Hepatocyte (in vitro differentiated cells): ENCODE data around the gene TUBB6. TPM values are rescaled to one million over a fixed set of nuclear protein-coding genes. Genes with fewer than 3 reads are reported as not detected.

ENCODE experiments used
- DNase-seq: peaks from one replicate; pipeline ENCODE4 v3.0.0-alpha.2; 2016; ENCODE audit warnings: low spot score
- H2AFZ ChIP-seq: fragments of 200-600 bp; sonication (generic); 2 replicates; pipeline ENCODE4 v1.6.0; 2016; ENCODE audit warnings: antibody characterized with exemption, mild to moderate bottlenecking
- H3K27ac ChIP-seq: fragments of 200-600 bp; sonication (generic); 2 replicates; pipeline ENCODE4 v1.5.1; 2016; ENCODE audit warnings: mild to moderate bottlenecking
- H3K27me3 ChIP-seq: fragments of 200-600 bp; sonication (generic); 2 replicates; pipeline ENCODE4 v1.6.1; 2016
- H3K36me3 ChIP-seq: fragments of 200-600 bp; sonication (generic); replicated peaks from 2 replicates; pipeline ENCODE4 v1.5.1; 2016; ENCODE audit warnings: low read depth; ENCODE audit not compliant: insufficient read depth
- H3K4me1 ChIP-seq: fragments of 200-600 bp; sonication (generic); 2 replicates; pipeline ENCODE4 v1.5.1; 2016; ENCODE audit warnings: mild to moderate bottlenecking, moderate library complexity; ENCODE audit not compliant: insufficient read depth
- H3K4me2 ChIP-seq: fragments of 200-600 bp; sonication (generic); 2 replicates; pipeline ENCODE4 v1.6.0; 2016
- H3K4me3 ChIP-seq: fragments of 200-600 bp; sonication (generic); 2 replicates; pipeline ENCODE4 v1.5.1; 2016; ENCODE audit warnings: mild to moderate bottlenecking
- H3K79me2 ChIP-seq: fragments of 200-600 bp; sonication (generic); 2 replicates; pipeline ENCODE4 v1.6.0; 2017; ENCODE audit warnings: mild to moderate bottlenecking
- H3K9me2 ChIP-seq: fragments of 200-600 bp; sonication (generic); replicated peaks from 2 replicates; pipeline ENCODE4 v1.6.0; 2017; ENCODE audit warnings: mild to moderate bottlenecking; ENCODE audit not compliant: insufficient read depth
- H3K9me3 ChIP-seq: fragments of 200-600 bp; sonication (generic); 2 replicates; pipeline ENCODE4 v1.5.1; 2016; ENCODE audit warnings: low read depth, mild to moderate bottlenecking
- H4K20me1 ChIP-seq: fragments of 200-600 bp; sonication (generic); 2 replicates; pipeline ENCODE4 v1.6.0; 2016; ENCODE audit warnings: mild to moderate bottlenecking; ENCODE audit not compliant: insufficient read depth, poor library complexity, severe bottlenecking
- EZH2 ChIP-seq: fragments of 200-600 bp; sonication (generic); IDR thresholded peaks from 2 replicates; pipeline ENCODE4 v1.6.1; 2016; ENCODE audit warnings: antibody characterized with exemption, mild to moderate bottlenecking, borderline replicate concordance
- EZH2phosphoT487 ChIP-seq: fragments of 200-600 bp; sonication (generic); IDR thresholded peaks from one replicate; pipeline ENCODE4 v1.6.1; 2018; ENCODE audit warnings: antibody characterized with exemption, mild to moderate bottlenecking, low read depth, moderate library complexity; ENCODE audit not compliant: unreplicated experiment, severe bottlenecking
- WGBS: methylation state at CpG from one replicate; pipeline ENCODE4 v1.1.6; 2016; ENCODE audit warnings: low lambda C conversion rate; ENCODE audit errors: missing lambda C conversion rate; 5-methylcytosine and 5-hydroxymethylcytosine counted together
- polyA plus RNA-seq: library from polyadenylated mRNA; unstranded; fragments of >200 nt; fragmentation: Nextera tagmentation; extraction: Ambion mirVana; gene quantifications from 2 replicates; pipeline ENCODE4 v1.2.1, GENCODE V29; 2016
- total RNA-seq: library from RNA; depleted of rRNA; stranded (reverse); fragments of >200 nt; gene quantifications from 2 replicates; pipeline ENCODE4 v1.2.3, GENCODE V29; 2014
- TF ChIP-seq, protein P1 (sequence below): fragments of 200-600 bp; sonication (generic); IDR thresholded peaks from 2 replicates; pipeline ENCODE4 v1.5.1; 2016; ENCODE audit warnings: antibody characterized with exemption, mild to moderate bottlenecking; ENCODE audit not compliant: poor library complexity

Gene TUBB6
- total and polyA plus RNA-seq, 2 experiments from 2014 or later, result 68.6 to 96.3 TPM

DNA sequence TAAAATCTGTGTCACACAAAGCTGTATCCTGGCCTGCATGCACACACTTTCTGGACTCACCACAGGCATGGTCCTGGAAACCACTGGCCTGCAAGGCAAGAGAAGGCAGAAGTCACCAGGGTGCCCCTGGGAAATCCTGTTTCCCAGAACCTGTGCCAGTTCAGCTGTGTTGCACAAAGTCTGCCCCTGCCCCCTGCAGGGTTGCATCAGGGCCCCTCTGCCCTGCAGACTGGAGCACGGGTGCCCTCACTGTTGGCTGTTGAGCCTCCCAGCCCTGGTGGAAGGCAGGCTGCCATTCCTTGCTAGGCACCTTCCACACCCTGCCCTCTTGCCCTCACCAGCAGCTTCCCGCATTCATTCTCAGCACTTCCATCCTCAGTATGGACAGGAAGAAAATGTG, 18.0 kb upstream of the TUBB6 start:
- no peaks in the 10 kb centered on the region for H3K36me3 ChIP-seq
- no peak overlapping the region for H2AFZ ChIP-seq
- no peaks in the 10 kb centered on the region for H3K79me2 ChIP-seq
- DNase-seq, result no peak
- H3K4me3 ChIP-seq, result no peak overlapping the region
- no peak overlapping the region for H3K4me2 ChIP-seq
- peaks cover 11% of the 10 kb centered on the region for H3K27me3 ChIP-seq
- no peaks in the 10 kb centered on the region for H3K9me3 ChIP-seq
- H3K27ac ChIP-seq, result no peak overlapping the region
- H4K20me1 ChIP-seq, result no peaks in the 10 kb centered on the region
- no peaks in the 10 kb centered on the region for H3K9me2 ChIP-seq
- TF ChIP-seq EZH2phosphoT487 (no peak), EZH2 (no peak)
- TF ChIP-seq, protein P1, sequence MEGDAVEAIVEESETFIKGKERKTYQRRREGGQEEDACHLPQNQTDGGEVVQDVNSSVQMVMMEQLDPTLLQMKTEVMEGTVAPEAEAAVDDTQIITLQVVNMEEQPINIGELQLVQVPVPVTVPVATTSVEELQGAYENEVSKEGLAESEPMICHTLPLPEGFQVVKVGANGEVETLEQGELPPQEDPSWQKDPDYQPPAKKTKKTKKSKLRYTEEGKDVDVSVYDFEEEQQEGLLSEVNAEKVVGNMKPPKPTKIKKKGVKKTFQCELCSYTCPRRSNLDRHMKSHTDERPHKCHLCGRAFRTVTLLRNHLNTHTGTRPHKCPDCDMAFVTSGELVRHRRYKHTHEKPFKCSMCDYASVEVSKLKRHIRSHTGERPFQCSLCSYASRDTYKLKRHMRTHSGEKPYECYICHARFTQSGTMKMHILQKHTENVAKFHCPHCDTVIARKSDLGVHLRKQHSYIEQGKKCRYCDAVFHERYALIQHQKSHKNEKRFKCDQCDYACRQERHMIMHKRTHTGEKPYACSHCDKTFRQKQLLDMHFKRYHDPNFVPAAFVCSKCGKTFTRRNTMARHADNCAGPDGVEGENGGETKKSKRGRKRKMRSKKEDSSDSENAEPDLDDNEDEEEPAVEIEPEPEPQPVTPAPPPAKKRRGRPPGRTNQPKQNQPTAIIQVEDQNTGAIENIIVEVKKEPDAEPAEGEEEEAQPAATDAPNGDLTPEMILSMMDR, result no peak
- peaks cover 14% of the 10 kb centered on the region for H3K4me1 ChIP-seq
- WGBS, result 100% methylated on average over 2 of the region's 2 CpGs

DNA sequence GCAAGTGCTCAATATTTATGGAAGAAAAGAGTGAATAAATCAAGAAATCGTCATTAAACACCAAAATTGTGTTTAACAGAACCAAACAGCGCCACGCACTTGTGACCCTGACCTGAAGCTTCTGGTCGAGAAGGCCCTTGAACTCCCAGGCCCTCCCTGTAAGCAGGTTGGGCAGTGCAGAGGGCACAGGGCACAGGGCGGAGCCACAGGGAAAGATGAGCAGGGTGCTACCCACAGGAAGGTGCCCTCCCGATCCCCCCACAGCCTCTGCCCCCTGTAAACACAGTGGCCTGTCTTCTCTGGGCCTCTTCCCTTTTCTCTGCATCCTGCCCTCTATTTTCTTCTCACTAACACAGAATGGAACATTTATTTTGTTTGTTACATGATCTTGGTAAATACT, 16.9 kb upstream of the TUBB6 start:
- Histone ChIP-seq H3K27ac (no peak overlapping the region), H4K20me1 (no peaks in the 10 kb centered on the region), H3K79me2 (no peaks in the 10 kb centered on the region), H3K27me3 (peaks cover 11% of the 10 kb centered on the region), H3K4me2 (no peak overlapping the region), H2AFZ (no peak overlapping the region), H3K36me3 (no peaks in the 10 kb centered on the region), H3K9me3 (no peaks in the 10 kb centered on the region), H3K9me2 (no peaks in the 10 kb centered on the region), H3K4me3 (no peak overlapping the region), H3K4me1 (peaks cover 14% of the 10 kb centered on the region)
- TF ChIP-seq EZH2 (no peak), EZH2phosphoT487 (no peak)
- TF ChIP-seq, protein P1, result no peak
- 91% methylated on average over 6 of the region's 6 CpGs for WGBS
- no peak for DNase-seq

DNA sequence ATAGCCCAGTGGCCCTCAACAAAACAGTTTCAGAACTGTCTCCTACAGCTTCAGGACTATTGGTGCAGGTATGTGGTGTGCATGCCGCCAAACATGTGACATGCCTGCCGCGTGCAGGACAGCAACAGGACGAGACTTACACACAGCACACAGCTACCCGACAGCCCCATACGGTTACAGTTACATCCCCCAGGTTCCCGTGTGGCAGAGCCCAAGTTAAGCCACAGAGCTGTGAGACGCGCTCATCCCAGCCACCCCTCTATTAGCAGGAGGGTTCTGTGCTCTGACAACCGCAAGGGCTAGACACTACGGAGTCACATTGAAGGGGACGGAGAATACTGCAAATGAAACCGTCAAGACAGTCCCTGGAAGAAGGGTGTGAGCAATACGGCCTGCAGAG, 16.4 kb upstream of the TUBB6 start:
- no peak for DNase-seq
- WGBS, result 83% methylated on average over 14 of the region's 14 CpGs
- Histone ChIP-seq H3K79me2 (no peaks in the 10 kb centered on the region), H4K20me1 (no peaks in the 10 kb centered on the region), H3K27me3 (peaks cover 11% of the 10 kb centered on the region), H2AFZ (no peak overlapping the region), H3K27ac (no peak overlapping the region), H3K9me3 (no peaks in the 10 kb centered on the region), H3K36me3 (no peaks in the 10 kb centered on the region), H3K4me2 (no peak overlapping the region), H3K4me3 (no peak overlapping the region), H3K4me1 (peaks cover 14% of the 10 kb centered on the region), H3K9me2 (no peaks in the 10 kb centered on the region)
- TF ChIP-seq, protein P1, result no peak
- TF ChIP-seq EZH2 (no peak), EZH2phosphoT487 (no peak)

DNA sequence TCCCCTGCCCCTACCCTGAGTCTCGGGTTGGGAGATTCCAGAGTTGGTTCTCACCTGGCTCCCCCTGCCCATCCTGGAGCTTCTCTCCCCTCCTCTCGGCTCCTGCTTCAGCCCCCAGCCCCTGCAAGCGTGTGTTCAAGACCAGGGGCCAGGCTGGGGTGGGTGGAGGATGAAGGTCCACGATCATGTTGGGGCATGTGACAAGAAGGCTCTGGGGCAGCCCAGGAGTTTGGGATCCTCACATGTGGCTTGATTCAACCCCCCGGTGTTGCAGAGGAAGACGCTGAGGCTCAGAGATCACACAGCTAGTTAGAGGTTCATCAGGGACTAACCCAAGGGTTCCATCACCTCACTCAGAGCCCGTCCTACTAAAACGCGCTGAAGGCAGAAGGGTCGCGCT, 14.2 kb upstream of the TUBB6 start:
- H4K20me1 ChIP-seq, result no peaks in the 10 kb centered on the region
- no peak overlapping the region for H3K27ac ChIP-seq
- peaks cover 3% of the 10 kb centered on the region for H3K4me1 ChIP-seq
- no peak overlapping the region for H3K4me3 ChIP-seq
- H3K9me3 ChIP-seq, result no peaks in the 10 kb centered on the region
- H3K36me3 ChIP-seq, result no peaks in the 10 kb centered on the region
- TF ChIP-seq, protein P1, result no peak
- TF ChIP-seq EZH2phosphoT487 (no peak), EZH2 (no peak)
- DNase-seq, result no peak
- H3K79me2 ChIP-seq, result no peaks in the 10 kb centered on the region
- no peak overlapping the region for H3K4me2 ChIP-seq
- H2AFZ ChIP-seq, result no peak overlapping the region
- peaks cover 3% of the 10 kb centered on the region for H3K27me3 ChIP-seq
- no peaks in the 10 kb centered on the region for H3K9me2 ChIP-seq
- 81% methylated on average over 11 of the region's 11 CpGs for WGBS
